Ishikawa (cell line): ENCODE results near the gene VAMP8.

Source experiments
- CEBPB ChIP-seq: IDR thresholded peaks from 2 replicates; pipeline ENCODE4 v1.6.1; 2012
- CREB1 ChIP-seq: IDR thresholded peaks from 2 replicates; pipeline ENCODE4 v1.6.1; 2012; ENCODE audit warnings: low read depth
- EGR1 ChIP-seq: IDR thresholded peaks from 2 replicates; pipeline ENCODE4 v1.6.1; 2012
- EP300 ChIP-seq: IDR thresholded peaks from 2 replicates; pipeline ENCODE4 v1.6.1; 2012; ENCODE audit warnings: borderline replicate concordance
- NFIC ChIP-seq: IDR thresholded peaks from 2 replicates; pipeline ENCODE4 v1.6.1; 2012
- RAD21 ChIP-seq: IDR thresholded peaks from 2 replicates; pipeline ENCODE4 v1.6.1; 2012; ENCODE audit warnings: low read depth
- TAF1 ChIP-seq: IDR thresholded peaks from 2 replicates; pipeline ENCODE4 v1.6.1; 2012; ENCODE audit warnings: low read depth, mild to moderate bottlenecking
- TCF12 ChIP-seq: IDR thresholded peaks from 2 replicates; pipeline ENCODE4 v1.6.1; 2012; ENCODE audit warnings: low read depth
- TEAD4 ChIP-seq: IDR thresholded peaks from 2 replicates; pipeline ENCODE4 v1.6.1; 2012
- YY1 ChIP-seq: IDR thresholded peaks from 2 replicates; pipeline ENCODE4 v1.6.1; 2012; ENCODE audit warnings: low read depth
- ZBTB7A ChIP-seq: IDR thresholded peaks from 2 replicates; pipeline ENCODE4 v1.6.1; 2012; ENCODE audit warnings: low read depth
- TF ChIP-seq, protein P1 (sequence below): IDR thresholded peaks from 2 replicates; pipeline ENCODE4 v1.6.1; 2012
- TF ChIP-seq, protein P2 (sequence below): IDR thresholded peaks from 2 replicates; pipeline ENCODE4 v1.6.1; 2012
- TF ChIP-seq, protein P3 (sequence below): IDR thresholded peaks from 2 replicates; pipeline ENCODE4 v1.6.1; 2012; ENCODE audit warnings: low read depth, mild to moderate bottlenecking

VAMP8 gene

DNA sequence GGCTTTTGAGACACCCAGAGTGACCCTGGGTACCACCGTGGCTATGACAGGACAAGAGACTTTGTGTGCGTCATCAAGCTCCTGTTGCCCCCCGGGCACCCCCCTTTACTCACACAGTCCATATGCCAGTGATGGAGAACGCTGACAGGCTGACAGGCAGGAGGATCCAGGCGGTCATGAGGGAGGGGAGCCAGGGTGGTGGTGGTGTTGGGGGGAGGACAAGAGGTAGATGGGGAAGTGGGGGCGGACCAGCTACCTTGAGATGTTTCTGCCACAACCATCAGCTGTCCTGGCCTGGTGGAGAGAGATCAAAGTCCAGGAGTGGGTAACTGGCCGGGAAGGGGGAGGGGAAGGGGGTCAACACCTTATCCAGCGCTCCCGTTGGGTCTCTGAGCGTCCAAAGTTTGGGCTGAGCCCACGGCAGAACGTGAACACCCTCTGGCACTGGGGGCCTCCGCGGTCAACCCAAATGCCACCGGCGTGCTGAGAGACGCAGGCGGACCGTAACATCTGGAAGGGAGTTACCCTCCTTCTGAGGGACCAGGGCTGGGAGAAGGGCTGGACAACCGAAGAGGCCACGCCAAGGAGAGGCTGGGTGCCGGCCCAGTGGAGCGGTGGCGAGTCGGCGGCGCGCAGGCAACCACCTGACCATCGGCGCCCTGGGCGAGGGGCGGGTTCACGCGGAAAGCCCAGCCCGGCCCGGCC lies 24.5 kb downstream of the VAMP8 start:
- no peak for TF ChIP-seq TCF12
- no peak for TF ChIP-seq CEBPB
- TF ChIP-seq TAF1: no peak
- TF ChIP-seq, protein P1, sequence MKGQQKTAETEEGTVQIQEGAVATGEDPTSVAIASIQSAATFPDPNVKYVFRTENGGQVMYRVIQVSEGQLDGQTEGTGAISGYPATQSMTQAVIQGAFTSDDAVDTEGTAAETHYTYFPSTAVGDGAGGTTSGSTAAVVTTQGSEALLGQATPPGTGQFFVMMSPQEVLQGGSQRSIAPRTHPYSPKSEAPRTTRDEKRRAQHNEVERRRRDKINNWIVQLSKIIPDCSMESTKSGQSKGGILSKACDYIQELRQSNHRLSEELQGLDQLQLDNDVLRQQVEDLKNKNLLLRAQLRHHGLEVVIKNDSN: peak; percentile 59
- TF ChIP-seq, protein P2, sequence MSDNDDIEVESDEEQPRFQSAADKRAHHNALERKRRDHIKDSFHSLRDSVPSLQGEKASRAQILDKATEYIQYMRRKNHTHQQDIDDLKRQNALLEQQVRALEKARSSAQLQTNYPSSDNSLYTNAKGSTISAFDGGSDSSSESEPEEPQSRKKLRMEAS: no peak

DNA sequence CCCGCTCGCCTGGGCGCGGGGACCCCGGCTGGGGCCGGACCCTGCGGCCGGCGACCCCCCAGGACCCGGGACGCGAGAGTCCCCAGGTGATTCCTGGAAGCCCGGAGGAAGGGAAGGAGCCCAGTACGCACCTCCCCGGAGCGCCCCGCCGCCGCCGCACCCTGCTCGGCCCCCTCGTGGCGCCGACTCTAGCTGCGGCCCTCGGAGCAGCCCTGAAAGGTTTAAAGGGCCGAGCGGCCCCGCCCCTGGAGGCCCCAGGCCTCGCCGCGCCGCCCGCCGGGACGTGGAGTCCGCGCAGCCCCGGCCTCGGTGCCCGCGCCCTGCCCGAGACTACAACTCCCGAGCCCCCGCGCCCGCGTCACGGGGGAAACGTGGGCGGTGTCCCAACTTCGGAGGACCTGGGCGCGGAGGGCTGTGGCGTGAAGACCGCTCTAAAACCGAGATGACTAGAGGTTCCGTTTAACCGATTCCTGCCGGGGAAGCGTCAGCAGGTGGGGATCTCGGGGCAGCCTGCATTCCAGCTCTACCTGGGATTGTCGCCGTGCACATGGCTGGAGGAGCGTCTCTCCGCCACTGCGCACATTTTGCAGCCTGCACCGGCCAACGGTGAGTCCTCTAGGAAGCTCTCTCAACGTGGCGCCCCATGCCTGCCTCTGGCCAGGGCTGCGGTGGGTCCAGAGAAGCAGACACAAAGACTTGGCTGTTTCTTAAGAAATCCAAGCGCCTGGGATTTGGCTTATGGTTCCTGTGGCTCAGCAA lies 25.3 kb downstream of the VAMP8 start, which contains the start of gene TMEM150A:
TMEM150A (minus strand) TSS at position 223 of the 759 bp plus-strand sequence. CDS start 750 bp downstream, outside the sequence.
- TF ChIP-seq TAF1 (peak; percentile 47; the same call in 1 of the 2 replicates), YY1 (no peak; the same call in 1 of the 2 replicates), RAD21 (no peak), ZBTB7A (peak; percentile 80), EGR1 (peak; percentile 89), EP300 (no peak), TEAD4 (peak; percentile 43; the same call in 1 of the 2 replicates), CREB1 (peak; percentile 67), CEBPB (no peak)
- TF ChIP-seq, protein P1: peak; percentile 91
- TF ChIP-seq, protein P3, sequence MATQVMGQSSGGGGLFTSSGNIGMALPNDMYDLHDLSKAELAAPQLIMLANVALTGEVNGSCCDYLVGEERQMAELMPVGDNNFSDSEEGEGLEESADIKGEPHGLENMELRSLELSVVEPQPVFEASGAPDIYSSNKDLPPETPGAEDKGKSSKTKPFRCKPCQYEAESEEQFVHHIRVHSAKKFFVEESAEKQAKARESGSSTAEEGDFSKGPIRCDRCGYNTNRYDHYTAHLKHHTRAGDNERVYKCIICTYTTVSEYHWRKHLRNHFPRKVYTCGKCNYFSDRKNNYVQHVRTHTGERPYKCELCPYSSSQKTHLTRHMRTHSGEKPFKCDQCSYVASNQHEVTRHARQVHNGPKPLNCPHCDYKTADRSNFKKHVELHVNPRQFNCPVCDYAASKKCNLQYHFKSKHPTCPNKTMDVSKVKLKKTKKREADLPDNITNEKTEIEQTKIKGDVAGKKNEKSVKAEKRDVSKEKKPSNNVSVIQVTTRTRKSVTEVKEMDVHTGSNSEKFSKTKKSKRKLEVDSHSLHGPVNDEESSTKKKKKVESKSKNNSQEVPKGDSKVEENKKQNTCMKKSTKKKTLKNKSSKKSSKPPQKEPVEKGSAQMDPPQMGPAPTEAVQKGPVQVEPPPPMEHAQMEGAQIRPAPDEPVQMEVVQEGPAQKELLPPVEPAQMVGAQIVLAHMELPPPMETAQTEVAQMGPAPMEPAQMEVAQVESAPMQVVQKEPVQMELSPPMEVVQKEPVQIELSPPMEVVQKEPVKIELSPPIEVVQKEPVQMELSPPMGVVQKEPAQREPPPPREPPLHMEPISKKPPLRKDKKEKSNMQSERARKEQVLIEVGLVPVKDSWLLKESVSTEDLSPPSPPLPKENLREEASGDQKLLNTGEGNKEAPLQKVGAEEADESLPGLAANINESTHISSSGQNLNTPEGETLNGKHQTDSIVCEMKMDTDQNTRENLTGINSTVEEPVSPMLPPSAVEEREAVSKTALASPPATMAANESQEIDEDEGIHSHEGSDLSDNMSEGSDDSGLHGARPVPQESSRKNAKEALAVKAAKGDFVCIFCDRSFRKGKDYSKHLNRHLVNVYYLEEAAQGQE: no peak
- TF ChIP-seq, protein P2: peak; percentile 67

DNA sequence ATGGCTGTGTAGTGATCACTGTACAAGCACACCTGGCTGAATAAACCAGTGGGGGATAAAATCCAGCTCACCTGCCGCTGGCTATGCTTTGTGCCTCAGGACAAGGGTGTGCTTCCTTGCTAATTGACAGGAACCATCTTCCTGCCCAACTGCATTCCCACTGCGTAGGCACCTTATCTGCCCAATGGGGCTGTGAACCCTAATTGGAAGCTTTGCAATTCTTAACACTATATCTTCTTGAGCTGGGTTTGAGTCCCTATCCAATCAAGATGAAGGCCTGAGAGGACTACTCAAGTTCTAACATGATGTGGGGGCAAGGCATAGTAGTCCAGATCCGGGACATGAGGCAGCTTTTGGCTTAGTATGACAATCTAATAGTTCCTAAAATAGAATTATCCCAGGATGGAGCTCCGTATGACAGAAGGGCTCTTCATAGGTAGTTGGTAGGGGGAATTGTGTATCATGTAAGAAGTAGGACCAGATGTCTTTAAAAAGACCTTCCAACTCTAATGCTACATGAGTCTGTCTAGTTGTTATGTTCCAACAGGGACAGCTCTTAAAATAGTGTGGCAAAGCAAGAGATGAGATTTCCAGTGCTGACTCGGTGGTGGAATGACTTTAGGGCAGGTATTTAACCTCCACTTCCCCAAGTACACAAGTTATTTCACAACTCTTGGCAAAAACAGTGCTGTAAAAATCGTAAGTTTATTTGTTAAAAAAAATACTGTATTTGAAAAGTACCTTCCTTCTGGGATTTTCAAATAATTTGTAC lies 27.4 kb downstream of the VAMP8 start:
- TF ChIP-seq TEAD4: no peak
- no peak for TF ChIP-seq RAD21
- TF ChIP-seq TCF12: no peak
- no peak for TF ChIP-seq ZBTB7A
- TF ChIP-seq, protein P1: no peak
- TF ChIP-seq CREB1: no peak
- TF ChIP-seq CEBPB: no peak
- TF ChIP-seq EGR1: no peak
- no peak for TF ChIP-seq NFIC
- TF ChIP-seq, protein P2: no peak
- TF ChIP-seq YY1: no peak

DNA sequence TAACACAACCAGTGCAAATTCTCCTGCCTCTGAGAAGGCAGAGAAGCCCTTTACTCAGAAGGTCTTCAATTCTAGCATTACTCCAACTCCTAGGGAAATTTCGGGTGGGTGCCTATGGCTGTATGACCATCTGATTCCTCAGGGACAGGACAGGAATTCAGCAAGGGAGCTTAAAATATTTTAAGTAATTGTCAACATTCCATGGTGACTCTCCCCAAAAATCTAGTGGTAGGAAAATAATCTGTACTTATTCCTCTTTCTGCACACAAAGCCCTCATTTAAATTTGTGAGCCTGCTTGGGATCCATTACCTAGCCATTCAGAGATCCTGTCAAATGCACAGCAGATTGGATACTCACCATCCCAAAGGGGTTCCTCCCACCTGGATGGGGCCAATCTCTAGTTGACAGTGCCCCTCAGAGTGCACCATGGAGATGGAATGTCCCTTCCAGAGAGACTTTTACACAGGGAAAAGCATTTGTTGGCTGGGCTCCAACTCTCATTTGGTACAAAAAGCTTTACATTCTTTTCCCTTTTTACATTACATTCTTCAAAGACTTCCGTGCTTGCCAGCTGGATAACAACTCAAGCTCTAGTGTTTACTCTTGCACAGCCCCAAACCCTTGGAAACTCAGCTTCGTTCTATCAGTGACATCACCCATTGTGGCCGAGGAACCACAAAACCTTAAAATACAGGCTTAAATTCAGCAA lies 28.2 kb downstream of the VAMP8 start:
- no peak for TF ChIP-seq ZBTB7A
- no peak for TF ChIP-seq EP300
- no peak for TF ChIP-seq TEAD4
- TF ChIP-seq, protein P1: no peak
- TF ChIP-seq, protein P3: no peak
- no peak for TF ChIP-seq YY1
- TF ChIP-seq TCF12: no peak
- TF ChIP-seq NFIC: no peak
- TF ChIP-seq TAF1: no peak
- TF ChIP-seq RAD21: no peak
- TF ChIP-seq CEBPB: no peak
